ENCODE data around the gene TGFBR2.

- TF ChIP-seq EZH2 (IDR thresholded peaks at IDR 0.05; ENCODE audit: borderline replicate concordance, low read length) = no peak
- TF ChIP-seq CTCF (conservative IDR thresholded peaks at IDR 0.05 in 1 of 2, IDR thresholded peaks at IDR 0.05 in 1 of 2; ENCODE audit: extremely low read depth in 1 of 2, insufficient read depth in 1 of 2, low read depth in 1 of 2, low read length in 2 of 2) = no peak
These were observed 85.0 kb downstream of the TGFBR2 start for GRCh38 chr3:30691249-30691880.
